Measurements from ENCODE around the gene APBB2.

The APBB2 gene

GRCh38 chr4:41214136-41214824 lies at the start of gene APBB2:
Gene APBB2, minus strand, starts transcription at chr4:41214542. Its CDS starts 181,288 bp downstream, at chr4:41033254.
- peak; percentile 25 for DNase-seq (ENCODE audit: low read depth)

GRCh38 chr4:41262198-41262597 lies 47.9 kb upstream of the APBB2 start:
- DNase-seq (ENCODE audit: low read depth): no peak

DNA sequence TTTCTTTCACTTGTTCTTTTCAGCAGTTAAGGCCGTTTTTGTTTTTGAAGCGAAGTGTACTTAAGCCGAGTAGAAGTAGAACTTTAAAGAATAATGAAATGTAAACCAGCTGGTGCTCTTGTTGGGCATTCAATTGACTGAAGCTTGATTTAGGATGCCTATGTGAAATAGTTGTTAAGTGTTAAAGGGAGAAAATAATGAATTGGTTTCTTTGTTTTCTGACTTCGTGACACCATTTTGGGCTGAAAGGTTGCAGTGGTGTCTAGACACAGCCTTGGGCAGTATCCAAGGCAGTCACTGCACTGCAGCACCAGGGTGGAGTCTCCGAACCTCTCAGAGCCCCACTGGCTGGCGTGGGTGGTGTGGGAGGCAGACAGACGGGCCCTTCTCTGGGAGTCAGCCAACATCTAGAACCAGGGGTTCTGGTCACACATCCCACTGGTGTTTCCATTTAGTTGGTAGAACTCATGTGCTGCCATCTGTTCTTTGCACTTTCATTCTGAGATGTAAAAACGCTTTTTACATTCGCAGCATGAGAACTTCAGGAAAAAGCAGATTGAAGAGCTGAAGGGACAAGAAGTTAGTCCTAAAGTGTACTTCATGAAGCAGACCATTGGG lies 45.9 kb upstream of the APBB2 start:
- DNase-seq (ENCODE audit: low read depth): no peak

DNA sequence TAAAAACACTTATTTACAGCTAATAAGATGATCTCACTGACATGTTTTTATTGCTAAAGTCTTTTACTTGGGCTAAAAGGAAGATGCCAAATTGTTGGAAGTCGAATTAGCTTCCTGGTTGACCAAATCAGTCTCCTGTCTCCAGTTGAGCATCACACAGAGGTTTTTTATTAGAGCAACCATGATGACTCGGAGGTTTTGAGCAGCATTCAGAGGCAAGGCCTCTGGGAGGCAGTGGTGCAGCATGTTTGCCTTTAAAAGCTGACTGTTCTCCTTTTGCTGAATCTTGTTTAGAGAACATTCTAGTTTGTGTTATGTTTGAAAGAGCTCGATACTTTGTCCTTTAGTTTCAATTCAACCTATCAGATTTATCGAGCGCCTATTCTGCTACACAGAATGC lies 44.4 kb upstream of the APBB2 start:
- DNase-seq (ENCODE audit: low read depth): no peak

- no peak for DNase-seq (ENCODE audit: low read depth)
Measured at GRCh38 chr4:41257906-41258305, 43.6 kb upstream of the APBB2 start.

DNA sequence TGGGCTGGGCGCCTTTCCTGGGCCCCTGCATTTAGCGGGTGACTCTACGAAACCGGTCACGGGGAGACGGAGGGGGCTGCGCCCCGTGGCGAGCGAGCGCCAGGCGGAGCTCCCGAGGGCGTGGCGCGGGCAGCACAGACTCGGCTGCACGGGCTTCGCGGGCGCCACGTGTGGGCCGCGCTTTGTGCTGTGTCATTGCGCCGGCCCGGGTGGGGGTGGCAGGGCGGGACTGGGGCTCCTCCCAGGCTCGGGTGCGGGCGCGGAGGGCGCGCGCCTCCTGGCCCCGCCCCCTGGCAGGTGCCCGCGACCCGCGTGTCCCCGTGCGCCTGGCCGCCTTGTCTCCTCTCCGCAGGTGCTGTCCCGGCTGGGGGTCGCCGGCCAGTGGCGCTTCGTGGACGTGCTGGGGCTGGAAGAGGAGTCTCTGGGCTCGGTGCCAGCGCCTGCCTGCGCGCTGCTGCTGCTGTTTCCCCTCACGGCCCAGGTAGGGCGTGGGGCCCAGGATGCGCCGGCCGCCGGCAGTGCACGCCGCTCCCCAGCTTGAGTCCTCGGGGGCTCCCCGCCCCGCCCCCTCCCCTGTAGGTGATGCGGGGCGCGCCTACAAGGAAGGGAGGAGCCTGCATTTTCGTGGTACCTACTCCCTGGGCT lies 43.0 kb upstream of the APBB2 start:
- no peak for DNase-seq (ENCODE audit: low read depth)

DNA sequence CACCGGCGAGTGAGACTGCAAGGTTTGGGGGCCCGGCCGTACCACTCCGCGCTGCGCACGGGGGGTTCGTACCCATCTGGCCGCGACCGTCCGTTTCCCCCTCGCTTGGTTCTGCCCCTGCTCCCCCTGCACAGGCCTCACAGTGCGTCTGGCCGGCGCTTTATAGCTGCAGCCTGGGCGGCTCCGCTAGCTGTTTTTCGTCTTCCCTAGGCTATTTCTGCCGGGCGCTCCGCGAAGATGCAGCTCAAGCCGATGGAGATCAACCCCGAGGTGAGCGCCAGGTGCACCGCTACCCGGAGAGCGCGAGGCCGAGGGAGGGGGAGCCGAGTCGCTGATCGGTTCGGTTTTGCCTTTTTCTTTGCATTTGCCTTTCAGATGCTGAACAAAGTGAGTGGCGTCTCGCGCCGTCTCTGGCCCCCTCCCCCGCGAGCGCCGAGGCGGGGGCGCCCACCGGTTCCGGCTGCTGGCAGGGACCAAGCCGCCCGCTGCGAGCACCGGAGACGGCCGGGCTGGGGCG lies 42.5 kb upstream of the APBB2 start, which contains the start of gene UCHL1:
UCHL1 (plus strand) TSS at position 189 of the 517 bp plus-strand sequence; CDS start at position 238, 49 bp downstream.
- no peak for DNase-seq (ENCODE audit: low read depth)

DNA sequence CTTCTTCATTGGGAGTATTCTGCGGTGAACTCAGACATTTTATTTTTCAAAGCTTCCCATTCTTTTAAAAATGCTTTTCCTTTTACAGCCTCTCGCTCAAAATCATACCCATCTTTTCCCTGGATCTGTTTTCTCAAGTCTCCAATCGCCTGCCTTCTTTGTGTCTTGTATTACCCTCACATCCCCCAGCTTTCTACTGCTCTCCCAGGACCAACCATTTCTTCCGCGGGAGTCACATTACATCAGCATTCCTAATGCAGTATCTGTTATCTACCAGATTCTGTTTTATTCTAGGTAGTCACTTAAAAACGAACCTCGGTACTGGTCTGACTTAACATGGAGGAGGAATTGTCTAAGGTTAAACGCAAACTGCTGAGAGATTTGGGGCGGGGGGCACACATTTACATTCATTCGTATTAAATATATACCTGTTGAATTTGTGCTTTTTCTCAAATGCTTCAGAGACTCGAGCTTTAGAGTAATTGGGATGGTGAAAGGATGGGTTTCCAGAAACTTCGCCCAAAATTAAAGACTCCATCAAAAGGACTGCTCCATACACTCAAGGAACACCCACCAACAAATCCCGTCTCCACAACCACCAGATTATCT lies 41.9 kb upstream of the APBB2 start:
- DNase-seq (ENCODE audit: low read depth): no peak

DNA sequence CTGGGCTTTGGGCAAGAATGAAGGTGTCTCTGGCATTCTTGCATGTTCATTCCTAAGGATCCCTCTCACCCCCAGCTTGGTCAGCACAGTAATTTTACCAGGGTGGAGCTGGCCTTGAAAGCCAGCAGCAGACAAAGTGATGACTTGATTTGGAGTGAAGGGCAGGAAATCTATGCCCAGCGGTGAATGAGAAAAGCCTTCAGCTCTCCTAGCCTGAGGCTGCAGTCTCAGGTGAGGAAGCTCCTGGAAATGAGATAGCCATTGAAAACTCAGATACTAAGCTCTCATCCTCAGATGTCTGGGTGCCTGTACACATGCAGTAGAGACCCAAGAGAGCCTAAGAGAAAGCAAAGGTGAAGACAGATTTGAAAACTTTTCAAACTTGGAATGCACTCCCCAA lies 31.6 kb upstream of the APBB2 start:
- DNase-seq (ENCODE audit: low read depth): no peak

DNA sequence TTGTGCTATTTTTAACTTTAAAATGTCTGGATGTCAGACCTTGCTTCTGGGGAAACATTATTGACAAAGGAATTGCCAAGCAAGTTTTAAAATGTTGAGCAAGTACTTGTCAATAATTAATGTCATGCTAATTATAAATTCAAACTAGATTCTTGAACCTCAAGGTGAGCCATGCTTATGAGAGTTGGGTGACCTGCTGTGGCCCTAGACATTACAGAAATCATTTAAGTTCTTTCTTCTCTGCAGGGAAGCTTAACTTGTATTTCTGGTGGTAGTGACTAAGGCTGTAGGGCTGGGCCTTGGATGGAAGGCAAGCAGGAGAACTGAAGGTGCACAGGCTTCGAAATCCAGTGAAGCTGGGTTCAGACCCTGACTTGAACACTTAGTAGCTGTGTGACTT lies 27.6 kb upstream of the APBB2 start:
- no peak for DNase-seq (ENCODE audit: low read depth)

GRCh38 chr4:41236508-41236907 lies 22.2 kb upstream of the APBB2 start:
- DNase-seq (ENCODE audit: low read depth): no peak

DNA sequence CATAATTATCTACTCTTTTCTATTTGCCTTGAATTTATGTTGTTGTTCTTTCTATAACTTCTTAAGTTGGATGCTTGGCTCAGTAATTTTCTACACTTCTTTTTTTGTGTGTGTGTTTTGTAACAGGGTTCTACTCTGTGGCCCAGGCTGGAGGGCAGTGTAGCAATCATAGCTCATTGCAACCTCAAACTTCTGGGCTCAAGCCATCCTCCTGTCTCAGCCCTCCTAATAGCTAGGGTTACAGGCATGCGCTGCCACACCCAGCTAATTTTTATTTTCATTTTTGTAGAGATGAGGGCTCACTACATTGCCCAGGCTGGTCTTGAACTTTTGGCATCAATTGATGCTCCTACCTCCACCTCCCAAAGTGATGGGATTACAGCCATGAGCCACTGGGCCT lies 21.7 kb upstream of the APBB2 start:
- DNase-seq (ENCODE audit: low read depth): no peak

DNA sequence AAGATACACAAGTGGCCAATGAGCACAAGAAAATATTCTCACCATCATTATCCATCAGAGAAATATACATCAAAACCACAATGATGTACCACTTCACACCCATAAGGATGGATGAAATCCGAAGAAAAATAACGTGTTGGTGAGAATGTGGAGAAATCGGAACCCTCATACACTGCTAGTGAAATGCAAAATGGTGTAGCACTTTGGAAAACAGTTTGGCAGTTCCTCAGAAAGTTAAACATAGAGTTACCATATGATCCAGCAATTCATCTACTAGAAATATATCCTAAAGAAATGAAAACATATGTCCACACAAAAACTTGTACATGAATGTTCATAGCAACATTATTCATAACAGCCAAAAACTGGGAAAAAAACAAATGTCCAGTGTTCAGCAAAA lies 18.5 kb upstream of the APBB2 start:
- DNase-seq (ENCODE audit: low read depth): no peak

DNA sequence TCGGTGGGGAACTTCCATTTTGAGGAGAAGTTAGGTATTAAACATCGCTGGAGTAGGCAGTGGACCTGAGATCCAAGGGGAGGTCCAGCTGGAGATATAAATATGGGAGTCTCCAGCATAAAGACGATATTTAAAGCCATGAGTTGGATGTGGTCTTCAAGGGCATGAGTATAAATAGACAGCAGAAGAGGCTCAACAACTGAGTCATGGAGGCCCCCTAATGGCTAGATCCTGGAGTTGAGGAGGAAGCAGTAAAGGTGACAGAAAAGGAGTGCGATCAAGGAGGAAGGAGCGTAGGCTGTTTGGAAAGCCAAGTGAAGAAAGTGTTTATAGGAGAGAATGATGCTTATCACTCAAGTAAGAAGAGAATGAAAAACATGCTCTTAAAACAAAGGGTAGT lies 18.1 kb upstream of the APBB2 start:
- DNase-seq (ENCODE audit: low read depth): no peak

DNA sequence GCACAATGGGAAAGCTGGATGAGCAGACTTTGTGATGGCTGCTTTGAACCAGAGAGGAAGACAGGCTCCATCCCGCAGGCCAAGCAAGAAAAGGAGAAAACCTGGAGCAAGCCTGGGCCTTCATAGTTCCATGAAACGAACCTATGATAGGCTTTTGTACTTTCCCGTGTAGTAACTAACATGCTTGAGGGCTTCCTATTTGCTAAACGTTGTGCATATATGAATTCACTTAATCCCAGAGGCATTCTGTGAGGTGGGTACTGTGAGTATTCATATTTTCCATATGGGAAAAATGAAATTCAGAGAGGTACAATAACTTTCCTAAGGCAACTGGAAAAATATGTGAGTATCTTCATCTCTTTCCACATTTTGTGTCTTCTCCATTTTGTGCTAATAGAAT lies 13.6 kb upstream of the APBB2 start:
- no peak for DNase-seq (ENCODE audit: low read depth)

DNA sequence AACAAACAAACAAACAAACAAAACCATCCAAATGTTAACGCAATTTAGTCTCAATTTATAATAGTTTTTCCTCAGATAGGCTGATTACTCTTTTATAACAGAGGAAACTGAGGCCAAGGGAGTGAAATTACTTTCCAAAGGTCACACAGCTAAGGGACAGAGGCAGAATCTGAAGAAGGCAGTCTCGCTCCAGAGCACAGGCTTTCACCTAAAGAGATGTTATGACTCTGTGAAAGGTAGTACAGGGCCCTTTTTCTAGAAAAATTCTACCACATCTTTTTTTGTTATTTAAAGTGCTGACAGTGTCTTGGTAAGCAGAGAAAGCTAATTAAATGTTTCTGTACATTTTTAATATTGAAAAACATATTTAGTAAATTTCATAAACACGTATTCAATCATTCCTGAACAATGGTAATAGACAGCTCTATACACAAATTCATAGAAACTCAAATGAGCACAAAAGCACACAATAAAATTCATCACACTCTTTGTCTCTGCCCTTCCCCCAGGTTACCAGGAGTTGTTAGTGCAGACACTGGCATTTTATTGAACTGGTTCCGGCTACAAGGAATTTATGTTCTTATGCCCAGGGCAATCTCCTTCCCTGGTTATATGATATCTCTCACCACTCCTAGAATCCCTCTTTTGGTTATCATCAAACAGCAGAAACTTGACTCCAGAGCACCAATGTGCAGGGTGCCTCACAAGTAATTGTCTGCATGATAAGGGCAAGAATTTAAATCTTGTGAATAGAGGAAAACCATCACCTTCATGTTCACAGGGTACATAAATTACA lies 7.7 kb upstream of the APBB2 start:
- DNase-seq (ENCODE audit: low read depth): no peak

GRCh38 chr4:41219421-41219950 lies 5.1 kb upstream of the APBB2 start:
- no peak for DNase-seq (ENCODE audit: low read depth)

DNA sequence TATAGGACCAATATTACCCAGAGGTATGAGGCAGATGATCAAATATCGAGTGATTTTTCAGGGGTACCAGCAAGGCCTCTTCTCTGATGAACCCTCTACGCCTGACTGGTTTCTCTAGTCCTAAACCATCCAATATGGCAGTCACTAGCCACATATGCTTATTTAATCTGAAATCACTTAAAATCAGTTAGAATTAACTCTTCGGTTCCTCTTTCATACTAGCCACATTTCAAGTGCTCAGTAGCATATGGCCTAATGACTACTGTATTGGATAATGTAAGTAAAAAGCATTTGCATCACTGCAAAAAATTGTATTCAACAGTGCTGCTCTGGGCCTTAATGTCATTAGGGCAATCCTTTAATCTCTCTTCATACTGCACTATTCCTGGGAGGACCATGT lies 4.4 kb upstream of the APBB2 start:
- DNase-seq (ENCODE audit: low read depth): no peak

DNA sequence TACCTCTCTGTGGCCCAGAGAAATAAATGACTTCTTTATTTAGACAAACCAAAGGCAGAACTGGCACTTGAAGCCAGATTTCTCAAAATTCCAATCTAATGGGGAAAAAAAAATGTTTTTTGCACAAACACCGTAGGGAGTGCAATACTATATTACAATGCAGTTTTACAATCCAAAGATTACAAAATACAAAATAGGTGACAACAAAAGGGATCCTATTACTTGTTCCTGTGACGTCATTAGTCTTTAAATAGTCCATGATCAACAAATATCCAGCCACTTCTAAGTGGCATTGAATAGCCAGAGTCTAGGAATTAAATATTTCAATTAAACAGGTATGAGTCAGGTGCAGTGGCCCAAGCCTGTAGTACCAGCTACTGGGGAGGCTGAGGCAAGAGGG lies 3.0 kb upstream of the APBB2 start:
- DNase-seq (ENCODE audit: low read depth): no peak

- DNase-seq (ENCODE audit: low read depth): no peak
Measured at GRCh38 chr4:41217020-41217333, 2.6 kb upstream of the APBB2 start.

DNA sequence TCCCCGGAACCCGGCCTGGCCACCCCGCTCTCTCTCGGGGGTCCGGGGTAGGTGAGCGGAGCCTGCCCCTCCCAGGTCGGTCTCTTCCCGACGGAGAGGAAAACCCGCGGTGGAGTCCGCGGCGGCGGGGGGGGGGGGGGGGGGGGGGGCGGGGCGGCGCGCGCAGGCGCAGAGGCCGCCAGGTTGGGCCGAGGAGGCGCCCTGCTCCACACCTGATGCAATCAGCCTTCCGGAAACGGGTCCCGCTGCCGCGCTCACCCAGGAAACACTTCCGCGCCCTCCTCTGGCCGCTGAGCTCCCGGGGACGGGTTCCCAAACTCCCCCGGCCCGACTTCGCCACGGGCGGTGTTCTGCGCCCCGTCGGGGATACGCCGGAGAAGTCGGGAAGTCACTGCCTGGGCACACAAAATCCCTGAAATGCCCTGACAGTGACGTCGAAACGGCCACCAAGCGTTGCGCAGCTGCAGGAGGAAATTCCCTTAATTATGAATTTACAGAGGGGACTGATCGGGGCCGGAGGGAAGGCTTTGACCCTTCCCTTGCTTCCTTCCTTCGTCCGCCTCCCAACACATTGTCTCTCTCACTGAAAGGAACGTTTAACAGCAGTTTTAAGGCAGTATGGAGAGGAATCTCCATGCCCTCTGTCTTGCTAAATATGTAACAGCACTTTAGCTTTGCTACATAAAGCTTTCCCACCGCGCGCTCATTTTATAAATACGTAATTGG lies 2.1 kb upstream of the APBB2 start:
- peak; percentile 26 for DNase-seq (ENCODE audit: low read depth)
